ENCODE results near the gene PMM1.

GRCh38 chr22:41561788-41562187, 27.9 kb downstream of the PMM1 start:
- TF ChIP-seq, protein P1, sequence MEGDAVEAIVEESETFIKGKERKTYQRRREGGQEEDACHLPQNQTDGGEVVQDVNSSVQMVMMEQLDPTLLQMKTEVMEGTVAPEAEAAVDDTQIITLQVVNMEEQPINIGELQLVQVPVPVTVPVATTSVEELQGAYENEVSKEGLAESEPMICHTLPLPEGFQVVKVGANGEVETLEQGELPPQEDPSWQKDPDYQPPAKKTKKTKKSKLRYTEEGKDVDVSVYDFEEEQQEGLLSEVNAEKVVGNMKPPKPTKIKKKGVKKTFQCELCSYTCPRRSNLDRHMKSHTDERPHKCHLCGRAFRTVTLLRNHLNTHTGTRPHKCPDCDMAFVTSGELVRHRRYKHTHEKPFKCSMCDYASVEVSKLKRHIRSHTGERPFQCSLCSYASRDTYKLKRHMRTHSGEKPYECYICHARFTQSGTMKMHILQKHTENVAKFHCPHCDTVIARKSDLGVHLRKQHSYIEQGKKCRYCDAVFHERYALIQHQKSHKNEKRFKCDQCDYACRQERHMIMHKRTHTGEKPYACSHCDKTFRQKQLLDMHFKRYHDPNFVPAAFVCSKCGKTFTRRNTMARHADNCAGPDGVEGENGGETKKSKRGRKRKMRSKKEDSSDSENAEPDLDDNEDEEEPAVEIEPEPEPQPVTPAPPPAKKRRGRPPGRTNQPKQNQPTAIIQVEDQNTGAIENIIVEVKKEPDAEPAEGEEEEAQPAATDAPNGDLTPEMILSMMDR (IDR thresholded peaks at IDR 0.05; ENCODE audit: insufficient read depth, low read length, poor library complexity, severe bottlenecking): no peak
- no peak for TF ChIP-seq EZH2phosphoT487 (conservative IDR thresholded peaks at IDR 0.05; ENCODE audit: low read length)

All from SU-DHL-6 (cell line).